Liver (tissue), 9 donors: ENCODE measurements around the gene DACH1. TPM values are rescaled to one million over a fixed set of nuclear protein-coding genes. Genes with fewer than 3 reads are reported as not detected.

Experiments used
- DNase-seq: peaks from one replicate; pipeline ENCODE4 v3.0.0-alpha.2; 2017; ENCODE audit warnings: low spot score
- H3K27ac ChIP-seq, 2 donors: one replicate each; pipeline ENCODE4 v1.7.0; 2013; ENCODE audit warnings: inconsistent platforms in 2 of 2, low read length in 2 of 2, control low read depth in 1 of 2, low read depth in 1 of 2, mild to moderate bottlenecking in 1 of 2
- H3K27me3 ChIP-seq, 4 donors: one replicate each; pipeline versions ENCODE4 v1.6.1 to v1.7.0; 2013; ENCODE audit warnings: low read length in 3 of 4, inconsistent platforms in 1 of 4, mild to moderate bottlenecking in 1 of 4, moderate library complexity in 1 of 4; ENCODE audit not compliant: control insufficient read depth in 4 of 4, insufficient read depth in 4 of 4
- H3K36me3 ChIP-seq, 4 donors: one replicate each; pipeline versions ENCODE4 v1.6.1 to v1.7.0; 2013; ENCODE audit warnings: low read length in 3 of 4, mild to moderate bottlenecking in 3 of 4, low read depth in 1 of 4, moderate library complexity in 1 of 4; ENCODE audit not compliant: control insufficient read depth in 4 of 4, insufficient read depth in 3 of 4
- H3K4me1 ChIP-seq, 4 donors: one replicate each; pipeline versions ENCODE4 v1.6.1 to v1.7.0; 2013; ENCODE audit warnings: low read length in 3 of 4, mild to moderate bottlenecking in 3 of 4, moderate library complexity in 1 of 4; ENCODE audit not compliant: control insufficient read depth in 4 of 4, insufficient read depth in 4 of 4
- H3K4me3 ChIP-seq, 3 donors: one replicate each; pipeline versions ENCODE4 v1.6.1 to v1.7.0; 2013; ENCODE audit warnings: low read length in 3 of 3, control low read depth in 1 of 3, low read depth in 1 of 3, mild to moderate bottlenecking in 1 of 3
- H3K9ac ChIP-seq, 2 donors: one replicate each; pipeline ENCODE4 v1.7.0; 2013; ENCODE audit warnings: low read length in 2 of 2, mild to moderate bottlenecking in 2 of 2, moderate library complexity in 2 of 2, control low read depth in 1 of 2, low read depth in 1 of 2
- H3K9me3 ChIP-seq, 4 donors: one replicate each; pipeline versions ENCODE4 v1.6.1 to v1.7.0; 2013; ENCODE audit warnings: low read length in 3 of 4; ENCODE audit not compliant: control insufficient read depth in 4 of 4
- ATF3 ChIP-seq: IDR thresholded peaks from 2 replicates; pipeline ENCODE4 v1.6.1; 2016; ENCODE audit warnings: antibody characterized with exemption
- CTCF ChIP-seq: fragments of 150-350 bp; IDR thresholded peaks from 2 replicates; pipeline ENCODE4 v1.5.1; 2017; ENCODE audit warnings: improper control_type of control experiment, low read depth, low read length; ENCODE audit not compliant: missing input control
- EGR1 ChIP-seq, 2 donors: IDR thresholded peaks; 2 replicates each; pipeline ENCODE4 v1.6.1; 2016 to 2018; ENCODE audit warnings: antibody characterized with exemption in 2 of 2, low read depth in 2 of 2
- FOXA1 ChIP-seq: IDR thresholded peaks from 2 replicates; pipeline ENCODE4 v1.6.1; 2016; ENCODE audit warnings: antibody characterized with exemption
- FOXA2 ChIP-seq: IDR thresholded peaks from 2 replicates; pipeline ENCODE4 v1.6.1; 2016; ENCODE audit warnings: antibody characterized with exemption
- GABPA ChIP-seq, 2 donors: IDR thresholded peaks in 1 of 2; conservative IDR thresholded peaks in 1 of 2; 2 replicates each; pipeline ENCODE4 v1.6.1; 2016; ENCODE audit warnings: antibody characterized with exemption in 2 of 2, mild to moderate bottlenecking in 1 of 2, moderate library complexity in 1 of 2
- HNF4A ChIP-seq, 2 donors: conservative IDR thresholded peaks; 2 replicates each; pipeline ENCODE4 v1.6.1; 2016; ENCODE audit warnings: antibody characterized with exemption in 2 of 2, mild to moderate bottlenecking in 2 of 2
- HNF4G ChIP-seq: IDR thresholded peaks from 2 replicates; pipeline ENCODE4 v1.6.1; 2016; ENCODE audit warnings: antibody characterized with exemption
- MAX ChIP-seq: IDR thresholded peaks from 2 replicates; pipeline ENCODE4 v1.6.1; 2016; ENCODE audit warnings: antibody characterized with exemption
- NR2F2 ChIP-seq: IDR thresholded peaks from 2 replicates; pipeline ENCODE4 v1.6.1; 2016; ENCODE audit warnings: antibody characterized with exemption
- RAD21 ChIP-seq, 2 donors: IDR thresholded peaks; 2 replicates each; pipeline ENCODE4 v1.6.1; 2016; ENCODE audit warnings: antibody characterized with exemption in 2 of 2, mild to moderate bottlenecking in 2 of 2
- REST ChIP-seq: IDR thresholded peaks from 2 replicates; pipeline ENCODE4 v1.6.1; 2016; ENCODE audit warnings: antibody characterized with exemption, mild to moderate bottlenecking
- RXRA ChIP-seq, 2 donors: IDR thresholded peaks; 2 replicates each; pipeline ENCODE4 v1.6.1; 2017 to 2018; ENCODE audit warnings: antibody characterized with exemption in 2 of 2, mild to moderate bottlenecking in 1 of 2
- TAF1 ChIP-seq: conservative IDR thresholded peaks from 2 replicates; pipeline ENCODE4 v1.6.1; 2016; ENCODE audit warnings: antibody characterized with exemption, mild to moderate bottlenecking
- YY1 ChIP-seq: IDR thresholded peaks from 2 replicates; pipeline ENCODE4 v1.6.1; 2016; ENCODE audit warnings: antibody characterized with exemption, mild to moderate bottlenecking
- ZBTB33 ChIP-seq: IDR thresholded peaks from 2 replicates; pipeline ENCODE4 v1.6.1; 2016; ENCODE audit warnings: antibody characterized with exemption
- WGBS: extraction: QIAGEN DNeasy Blood & Tissue Kit; methylation state at CpG from one replicate; pipeline ENCODE4 v1.1.7; 2013; 5-methylcytosine and 5-hydroxymethylcytosine counted together
- polyA plus RNA-seq, 2 donors: library from polyadenylated mRNA; stranded (reverse) in 1 of 2; unstranded in 1 of 2; fragments of 200-250 nt in 1 of 2; fragments of >200 nt in 1 of 2; fragmentation: Nextera tagmentation in 1 of 2; extraction: Ambion mirVana in 1 of 2; gene quantifications; one replicate each; pipeline versions ENCODE4 v1.2.1 to v1.2.3, GENCODE V29; 2013 to 2015
- total RNA-seq, 2 donors: library from RNA; depleted of rRNA; stranded (reverse); fragments of >200 nt; gene quantifications; one replicate each; pipeline ENCODE4 v1.2.3, GENCODE V29; 2014
- donor health status: healthy.
- donor health status: healthy.
- donor health status: healthy.
- donor health status: healthy.
- donor health status: healthy.

Gene DACH1
- total and polyA plus RNA-seq, 4 donors = 0.28 to 1.9 (median 0.77) TPM

GRCh38 chr13:71524245-71524612 lies 342.8 kb downstream of the DACH1 start:
- Histone ChIP-seq H3K36me3 (no peaks in the 10 kb centered on the region), H3K27me3 (no peaks in the 10 kb centered on the region), H3K9ac (no peak overlapping the region), H3K9me3 (no peaks in the 10 kb centered on the region), H3K27ac (no peak overlapping the region), H3K4me1 (no peaks in the 10 kb centered on the region), H3K4me3 (no peak overlapping the region)
- WGBS = 80% methylated on average over 3 of the region's 3 CpGs
- no peak for TF ChIP-seq GABPA (IDR thresholded peaks at IDR 0.05 in 1 of 2, conservative IDR thresholded peaks at IDR 0.05 in 1 of 2)
- no peak for DNase-seq

GRCh38 chr13:71522941-71523526 lies 344.0 kb downstream of the DACH1 start:
- DNase-seq = no peak
- Histone ChIP-seq H3K9me3 (no peaks in the 10 kb centered on the region), H3K27ac (no peak overlapping the region), H3K27me3 (no peaks in the 10 kb centered on the region), H3K36me3 (no peaks in the 10 kb centered on the region), H3K9ac (no peak overlapping the region), H3K4me3 (no peak overlapping the region), H3K4me1 (no peaks in the 10 kb centered on the region)
- 65% methylated on average over 4 of the region's 4 CpGs for WGBS
- TF ChIP-seq MAX (no peak), FOXA2 (no peak), ZBTB33 (no peak), TAF1 (no peak), RAD21 (IDR thresholded peaks at IDR 0.05) (no peak), HNF4A (conservative IDR thresholded peaks at IDR 0.05) (no peak), CTCF (no peak), NR2F2 (no peak), YY1 (no peak), FOXA1 (no peak), ATF3 (no peak), EGR1 (IDR thresholded peaks at IDR 0.05; ENCODE audit: low read depth in 2 of 2) (no peak), HNF4G (no peak)

- H3K9me3 ChIP-seq = no peaks in the 10 kb centered on the region
- H3K36me3 ChIP-seq = no peaks in the 10 kb centered on the region
- no peak overlapping the region for H3K27ac ChIP-seq
- no peak overlapping the region for H3K4me3 ChIP-seq
- 84% methylated on average over 2 of the region's 2 CpGs for WGBS
- no peaks in the 10 kb centered on the region for H3K4me1 ChIP-seq
- H3K27me3 ChIP-seq = no peaks in the 10 kb centered on the region
- TF ChIP-seq HNF4G (no peak), REST (no peak), TAF1 (no peak), RXRA (IDR thresholded peaks at IDR 0.05) (no peak)
- DNase-seq = no peak
- no peak overlapping the region for H3K9ac ChIP-seq
Observed at GRCh38 chr13:71517004-71517403, 350.0 kb downstream of the DACH1 start.
